DND-41 (cell line): ENCODE data around the gene PDE3B.
"Not testable (repeated sequence)": the region's sequence is repeated elsewhere in the genome, so short reads cannot be mapped to it uniquely, and the experiment has no call there.

ENCODE experiments used
- CTCF ChIP-seq: IDR thresholded peaks from 2 replicates; pipeline ENCODE4 v1.5.1; 2012; ENCODE audit warnings: borderline replicate concordance, low read length, moderate library complexity, mild to moderate bottlenecking; ENCODE audit not compliant: poor library complexity, severe bottlenecking; ENCODE audit errors: extremely low read depth
- EZH2 ChIP-seq: IDR thresholded peaks from 3 replicates; pipeline ENCODE4 v1.6.1; 2012; ENCODE audit warnings: borderline replicate concordance, low read depth, mild to moderate bottlenecking, moderate library complexity, low read length, inconsistent platforms; ENCODE audit not compliant: severe bottlenecking

GRCh38 chr11:14759300-14760012 is 115.9 kb downstream of the PDE3B start:
- TF ChIP-seq EZH2, CTCF: not testable (repeated sequence)
